Measurements from ENCODE around the gene NOS1AP.

- TF ChIP-seq CTCF (IDR thresholded peaks at IDR 0.05) = no peak
- TF ChIP-seq, protein P1, sequence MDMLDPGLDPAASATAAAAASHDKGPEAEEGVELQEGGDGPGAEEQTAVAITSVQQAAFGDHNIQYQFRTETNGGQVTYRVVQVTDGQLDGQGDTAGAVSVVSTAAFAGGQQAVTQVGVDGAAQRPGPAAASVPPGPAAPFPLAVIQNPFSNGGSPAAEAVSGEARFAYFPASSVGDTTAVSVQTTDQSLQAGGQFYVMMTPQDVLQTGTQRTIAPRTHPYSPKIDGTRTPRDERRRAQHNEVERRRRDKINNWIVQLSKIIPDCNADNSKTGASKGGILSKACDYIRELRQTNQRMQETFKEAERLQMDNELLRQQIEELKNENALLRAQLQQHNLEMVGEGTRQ (IDR thresholded peaks at IDR 0.05; ENCODE audit: borderline replicate concordance, low read depth, low read length) = no peak
- TF ChIP-seq PBX3 (IDR thresholded peaks at IDR 0.05) = no peak
- no peak for TF ChIP-seq YY1 (IDR thresholded peaks at IDR 0.05; ENCODE audit: low read depth)
- no peak for TF ChIP-seq MAX (IDR thresholded peaks at IDR 0.05; ENCODE audit: low read depth)
- TF ChIP-seq, protein P2, sequence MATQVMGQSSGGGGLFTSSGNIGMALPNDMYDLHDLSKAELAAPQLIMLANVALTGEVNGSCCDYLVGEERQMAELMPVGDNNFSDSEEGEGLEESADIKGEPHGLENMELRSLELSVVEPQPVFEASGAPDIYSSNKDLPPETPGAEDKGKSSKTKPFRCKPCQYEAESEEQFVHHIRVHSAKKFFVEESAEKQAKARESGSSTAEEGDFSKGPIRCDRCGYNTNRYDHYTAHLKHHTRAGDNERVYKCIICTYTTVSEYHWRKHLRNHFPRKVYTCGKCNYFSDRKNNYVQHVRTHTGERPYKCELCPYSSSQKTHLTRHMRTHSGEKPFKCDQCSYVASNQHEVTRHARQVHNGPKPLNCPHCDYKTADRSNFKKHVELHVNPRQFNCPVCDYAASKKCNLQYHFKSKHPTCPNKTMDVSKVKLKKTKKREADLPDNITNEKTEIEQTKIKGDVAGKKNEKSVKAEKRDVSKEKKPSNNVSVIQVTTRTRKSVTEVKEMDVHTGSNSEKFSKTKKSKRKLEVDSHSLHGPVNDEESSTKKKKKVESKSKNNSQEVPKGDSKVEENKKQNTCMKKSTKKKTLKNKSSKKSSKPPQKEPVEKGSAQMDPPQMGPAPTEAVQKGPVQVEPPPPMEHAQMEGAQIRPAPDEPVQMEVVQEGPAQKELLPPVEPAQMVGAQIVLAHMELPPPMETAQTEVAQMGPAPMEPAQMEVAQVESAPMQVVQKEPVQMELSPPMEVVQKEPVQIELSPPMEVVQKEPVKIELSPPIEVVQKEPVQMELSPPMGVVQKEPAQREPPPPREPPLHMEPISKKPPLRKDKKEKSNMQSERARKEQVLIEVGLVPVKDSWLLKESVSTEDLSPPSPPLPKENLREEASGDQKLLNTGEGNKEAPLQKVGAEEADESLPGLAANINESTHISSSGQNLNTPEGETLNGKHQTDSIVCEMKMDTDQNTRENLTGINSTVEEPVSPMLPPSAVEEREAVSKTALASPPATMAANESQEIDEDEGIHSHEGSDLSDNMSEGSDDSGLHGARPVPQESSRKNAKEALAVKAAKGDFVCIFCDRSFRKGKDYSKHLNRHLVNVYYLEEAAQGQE (IDR thresholded peaks at IDR 0.05; ENCODE audit: low read depth, low read length) = no peak
- no peak for TF ChIP-seq EP300 (IDR thresholded peaks at IDR 0.05; ENCODE audit: borderline replicate concordance in 1 of 2, low read depth in 1 of 2, low read length in 1 of 2)
These were observed 306.0 kb downstream of the NOS1AP start for GRCh38 chr1:162375463-162375862.

Measured in SK-N-SH (cell line).